HEK293 (cell line): Measurements from ENCODE around the gene MAGEF1.
A peak's percentile ranks its signal among the peaks of the same experiment; 100 is the strongest.

Experiments
- CTCF ChIA-PET: fragments of 350-600 bp; formaldehyde crosslinking; extraction: SDS; loops from one replicate; lab custom pipeline; 2021; ENCODE audit warnings: antibody characterized with exemption; lab: Yijun Ruan, JAX
- POLR2A ChIA-PET: fragments of 300-600 bp; formaldehyde crosslinking; extraction: SDS; loops from one replicate; lab custom pipeline; 2020; ENCODE audit warnings: antibody characterized with exemption, inconsistent platforms; lab: Yijun Ruan, JAX
- H3K27ac ChIP-seq: fragments of 200-500 bp; sonication (Bioruptor generic); 2 replicates; pipeline ENCODE4 v1.5.1; 2014; ENCODE audit warnings: low read depth, low read length, control low read depth, inconsistent platforms; ENCODE audit errors: extremely low read depth
- H3K36me3 ChIP-seq, 2 experiments: fragments of 200-500 bp in 1 of 2; sonication (Bioruptor generic) in 1 of 2; 1 replicate in 1 of 2; 2 replicates in 1 of 2; pipeline ENCODE4 v1.5.1; 2014 to 2017; ENCODE audit warnings: inconsistent platforms in 2 of 2, low read length in 2 of 2; ENCODE audit not compliant: control insufficient read depth in 2 of 2, insufficient read depth in 1 of 2
- H3K4me1 ChIP-seq: fragments of 200-500 bp; sonication (Bioruptor generic); 2 replicates; pipeline ENCODE4 v1.5.1; 2014; ENCODE audit warnings: mild to moderate bottlenecking, low read length, inconsistent platforms; ENCODE audit not compliant: control insufficient read depth, insufficient read depth
- H3K4me3 ChIP-seq: 2 replicates; pipeline ENCODE4 v1.5.1; 2011; ENCODE audit warnings: low read depth, mild to moderate bottlenecking, control low read depth, low read length, moderate library complexity
- H3K9me3 ChIP-seq: fragments of 200-500 bp; sonication (Bioruptor generic); 2 replicates; pipeline ENCODE4 v1.5.1; 2014; ENCODE audit warnings: low read depth, low read length, inconsistent platforms; ENCODE audit not compliant: control insufficient read depth, insufficient read depth
- EGR2 ChIP-seq: fragments of 450-650 bp; formaldehyde crosslinking; IDR thresholded peaks from 2 replicates; pipeline ENCODE4 v1.5.1; 2016; ENCODE audit warnings: low read depth, missing biosample characterization, missing genetic modification characterization
- GFI1B ChIP-seq: fragments of 450-650 bp; formaldehyde crosslinking; IDR thresholded peaks from 2 replicates; pipeline ENCODE4 v1.5.1; 2016; ENCODE audit warnings: missing biosample characterization, missing genetic modification characterization
- GLI4 ChIP-seq: fragments of 450-650 bp; formaldehyde crosslinking; IDR thresholded peaks from 2 replicates; pipeline ENCODE4 v1.5.1; 2016; ENCODE audit warnings: missing biosample characterization, missing genetic modification characterization
- OVOL3 ChIP-seq: fragments of 450-650 bp; formaldehyde crosslinking; IDR thresholded peaks from 2 replicates; pipeline ENCODE4 v1.5.1; 2016; ENCODE audit warnings: missing biosample characterization, missing genetic modification characterization
- ZFP3 ChIP-seq: fragments of 450-650 bp; formaldehyde crosslinking; IDR thresholded peaks from 2 replicates; pipeline ENCODE4 v1.5.1; 2016; ENCODE audit warnings: low read depth, missing biosample characterization, missing genetic modification characterization
- ZNF157 ChIP-seq: fragments of 450-650 bp; formaldehyde crosslinking; IDR thresholded peaks from 2 replicates; pipeline ENCODE4 v1.5.1; 2016; ENCODE audit warnings: missing biosample characterization, missing genetic modification characterization
- ZNF23 ChIP-seq: fragments of 450-650 bp; formaldehyde crosslinking; IDR thresholded peaks from 2 replicates; pipeline ENCODE4 v1.5.1; 2016; ENCODE audit warnings: missing biosample characterization, missing genetic modification characterization, borderline replicate concordance
- ZNF350 ChIP-seq: fragments of 450-650 bp; formaldehyde crosslinking; IDR thresholded peaks from 2 replicates; pipeline ENCODE4 v1.5.0; 2017; ENCODE audit warnings: missing biosample characterization, mild to moderate bottlenecking, missing genetic modification characterization
- ZNF426 ChIP-seq: fragments of 450-650 bp; formaldehyde crosslinking; IDR thresholded peaks from 2 replicates; pipeline ENCODE4 v1.5.1; 2017; ENCODE audit warnings: missing biosample characterization, missing genetic modification characterization, mild to moderate bottlenecking, inconsistent platforms, moderate library complexity
- ZNF529 ChIP-seq: fragments of 450-650 bp; formaldehyde crosslinking; IDR thresholded peaks from 2 replicates; pipeline ENCODE4 v1.5.1; 2017; ENCODE audit warnings: missing genetic modification characterization, missing biosample characterization; ENCODE audit not compliant: insufficient replicate concordance
- ZNF585B ChIP-seq: fragments of 450-650 bp; formaldehyde crosslinking; IDR thresholded peaks from 2 replicates; pipeline ENCODE4 v1.5.1; 2016; ENCODE audit warnings: missing biosample characterization, missing genetic modification characterization
- ZNF596 ChIP-seq: fragments of 450-650 bp; IDR thresholded peaks from 2 replicates; pipeline ENCODE4 v1.5.0; 2018; ENCODE audit warnings: missing biosample characterization, mild to moderate bottlenecking, missing genetic modification characterization, moderate library complexity
- ZNF664 ChIP-seq: fragments of 450-650 bp; formaldehyde crosslinking; IDR thresholded peaks from 2 replicates; pipeline ENCODE4 v1.5.1; 2016; ENCODE audit warnings: missing biosample characterization, missing genetic modification characterization
- ZNF677 ChIP-seq: fragments of 450-650 bp; IDR thresholded peaks from 2 replicates; pipeline ENCODE4 v1.5.0; 2018; ENCODE audit warnings: missing biosample characterization, mild to moderate bottlenecking, missing genetic modification characterization, moderate library complexity
- ZNF76 ChIP-seq: fragments of 450-650 bp; formaldehyde crosslinking; IDR thresholded peaks from 2 replicates; pipeline ENCODE4; 2016; ENCODE audit warnings: low read depth, missing biosample characterization, missing genetic modification characterization, borderline replicate concordance
- ZNF768 ChIP-seq: fragments of 450-650 bp; formaldehyde crosslinking; IDR thresholded peaks from 2 replicates; pipeline ENCODE4 v1.5.1; 2018; ENCODE audit warnings: missing biosample characterization, mild to moderate bottlenecking, missing genetic modification characterization
- ZNF791 ChIP-seq: fragments of 450-650 bp; formaldehyde crosslinking; IDR thresholded peaks from 2 replicates; pipeline ENCODE4 v1.5.1; 2016; ENCODE audit warnings: missing biosample characterization, missing genetic modification characterization
- TF ChIP-seq, protein P1 (sequence below): fragments of 450-650 bp; formaldehyde crosslinking; IDR thresholded peaks from 2 replicates; pipeline ENCODE4 v1.5.1; 2016; ENCODE audit warnings: missing biosample characterization, missing genetic modification characterization
- TF ChIP-seq, protein P2 (sequence below): fragments of 450-650 bp; formaldehyde crosslinking; IDR thresholded peaks from 2 replicates; pipeline ENCODE4 v1.5.1; 2016; ENCODE audit warnings: missing biosample characterization, missing genetic modification characterization
- TF ChIP-seq, protein P3 (sequence below): fragments of 450-650 bp; formaldehyde crosslinking; IDR thresholded peaks from 2 replicates; pipeline ENCODE4 v1.5.1; 2016; ENCODE audit warnings: missing biosample characterization, missing genetic modification characterization
- TF ChIP-seq, protein P4 (sequence below): fragments of 450-650 bp; formaldehyde crosslinking; IDR thresholded peaks from 2 replicates; pipeline ENCODE4 v1.5.1; 2016; ENCODE audit warnings: missing biosample characterization, missing genetic modification characterization, low read depth
- TF ChIP-seq, protein P5 (sequence below): fragments of 450-650 bp; formaldehyde crosslinking; IDR thresholded peaks from 2 replicates; pipeline ENCODE4 v1.5.1; 2016; ENCODE audit warnings: missing biosample characterization, missing genetic modification characterization

Gene MAGEF1

DNA sequence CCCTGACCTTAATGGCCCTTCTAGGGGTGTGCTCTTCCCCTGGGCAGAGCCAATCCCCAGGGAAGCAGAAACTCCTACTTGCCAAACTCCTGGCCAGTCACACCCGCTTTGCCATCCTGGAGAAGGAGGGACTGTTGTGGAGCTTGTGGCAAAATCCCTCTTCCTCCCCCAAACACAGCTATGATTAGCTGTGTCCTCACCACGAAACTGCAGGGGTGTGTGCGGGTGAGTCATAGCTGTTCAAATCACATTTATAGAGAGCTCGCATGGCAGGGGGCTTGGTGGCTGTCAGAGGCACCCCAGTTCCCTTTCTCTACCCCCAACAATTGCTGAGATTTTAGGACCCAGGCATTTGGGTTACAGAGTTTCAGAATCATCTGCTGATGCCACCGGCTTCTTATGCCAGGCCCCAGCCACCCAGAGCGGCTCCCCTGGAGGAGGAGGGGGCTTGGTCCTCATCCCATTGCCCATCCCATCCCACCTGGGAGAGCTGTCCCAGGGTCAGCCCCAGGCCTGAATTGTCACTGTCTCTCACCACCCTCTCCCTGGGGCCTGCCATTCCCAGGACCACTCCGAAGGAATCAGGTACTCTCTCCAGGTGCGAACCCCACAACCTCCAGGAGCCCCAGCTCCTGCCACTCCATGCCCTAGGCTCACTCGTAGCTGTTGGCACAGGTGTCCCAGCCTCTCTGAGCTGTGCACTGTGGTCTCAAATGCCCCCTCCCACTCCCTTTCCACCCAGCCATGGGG is 28.8 kb upstream of the MAGEF1 start (continued):
- TF ChIP-seq, protein P1, sequence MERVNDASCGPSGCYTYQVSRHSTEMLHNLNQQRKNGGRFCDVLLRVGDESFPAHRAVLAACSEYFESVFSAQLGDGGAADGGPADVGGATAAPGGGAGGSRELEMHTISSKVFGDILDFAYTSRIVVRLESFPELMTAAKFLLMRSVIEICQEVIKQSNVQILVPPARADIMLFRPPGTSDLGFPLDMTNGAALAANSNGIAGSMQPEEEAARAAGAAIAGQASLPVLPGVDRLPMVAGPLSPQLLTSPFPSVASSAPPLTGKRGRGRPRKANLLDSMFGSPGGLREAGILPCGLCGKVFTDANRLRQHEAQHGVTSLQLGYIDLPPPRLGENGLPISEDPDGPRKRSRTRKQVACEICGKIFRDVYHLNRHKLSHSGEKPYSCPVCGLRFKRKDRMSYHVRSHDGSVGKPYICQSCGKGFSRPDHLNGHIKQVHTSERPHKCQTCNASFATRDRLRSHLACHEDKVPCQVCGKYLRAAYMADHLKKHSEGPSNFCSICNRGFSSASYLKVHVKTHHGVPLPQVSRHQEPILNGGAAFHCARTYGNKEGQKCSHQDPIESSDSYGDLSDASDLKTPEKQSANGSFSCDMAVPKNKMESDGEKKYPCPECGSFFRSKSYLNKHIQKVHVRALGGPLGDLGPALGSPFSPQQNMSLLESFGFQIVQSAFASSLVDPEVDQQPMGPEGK: peak; percentile 37; the same call in 1 of the 2 replicates
- TF ChIP-seq ZNF768 (tag by site-specific recombination): no peak
- TF ChIP-seq, all 188 proteins: peak for 24

DNA sequence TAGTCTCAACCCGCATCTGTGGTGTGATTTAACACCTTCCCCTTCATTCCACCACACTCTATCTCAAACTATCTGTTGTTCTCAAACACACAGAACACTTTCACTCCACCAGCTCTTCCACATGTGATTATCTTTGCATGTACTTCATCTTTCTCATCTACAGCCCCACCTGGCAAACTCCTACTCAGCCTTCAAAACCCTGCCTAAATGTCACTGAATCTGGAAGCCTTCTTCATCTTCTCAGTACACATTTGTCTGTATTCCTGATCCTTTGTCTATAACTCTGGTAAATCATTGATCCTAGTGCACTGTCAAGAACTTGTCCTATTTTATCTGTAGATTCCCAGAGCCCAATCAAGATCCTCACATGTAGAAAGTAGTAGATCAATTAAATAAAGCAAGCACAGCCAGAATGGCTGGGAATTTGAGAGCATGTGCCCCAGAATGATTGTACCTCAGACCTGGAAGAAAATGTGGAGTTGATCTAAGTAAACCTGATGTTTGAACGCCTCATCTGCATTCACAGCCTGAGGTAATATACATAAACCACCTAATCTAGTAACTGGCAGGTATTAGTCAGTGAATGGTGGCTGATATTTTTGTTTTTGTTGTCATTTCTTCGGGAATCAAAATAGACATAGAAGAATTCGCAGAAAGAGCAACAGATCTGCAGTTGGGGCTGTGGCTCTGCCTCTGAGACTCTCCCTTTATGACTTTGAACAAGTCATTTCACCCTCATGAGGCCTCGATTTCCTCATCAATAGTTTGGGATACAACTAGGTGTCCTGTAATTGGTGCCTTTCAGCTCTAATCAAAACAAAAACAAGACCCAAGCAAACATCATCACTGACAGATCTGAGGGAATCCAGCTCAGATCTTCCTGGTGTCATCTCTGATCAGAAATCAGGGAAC is 28.0 kb upstream of the MAGEF1 start:
- H3K27ac ChIP-seq: no peak overlapping the region
- no peaks in the 10 kb centered on the region for H3K9me3 ChIP-seq
- no peak overlapping the region for H3K4me3 ChIP-seq
- H3K36me3 ChIP-seq: no peaks in the 10 kb centered on the region
- ChIA-PET CTCF (interaction anchor here (0.6 to 0.7 kb wide), 2 partner anchors 178 to 179 kb away, joined by 3 read pairs; partner anchors contain the start of gene EPHB3), POLR2A (no interaction called here)
- no peaks in the 10 kb centered on the region for H3K4me1 ChIP-seq
- TF ChIP-seq EGR2: no peak
- peak; percentile 97 for TF ChIP-seq ZFP3
- TF ChIP-seq ZNF664 (tag by site-specific recombination): peak; percentile 89

DNA sequence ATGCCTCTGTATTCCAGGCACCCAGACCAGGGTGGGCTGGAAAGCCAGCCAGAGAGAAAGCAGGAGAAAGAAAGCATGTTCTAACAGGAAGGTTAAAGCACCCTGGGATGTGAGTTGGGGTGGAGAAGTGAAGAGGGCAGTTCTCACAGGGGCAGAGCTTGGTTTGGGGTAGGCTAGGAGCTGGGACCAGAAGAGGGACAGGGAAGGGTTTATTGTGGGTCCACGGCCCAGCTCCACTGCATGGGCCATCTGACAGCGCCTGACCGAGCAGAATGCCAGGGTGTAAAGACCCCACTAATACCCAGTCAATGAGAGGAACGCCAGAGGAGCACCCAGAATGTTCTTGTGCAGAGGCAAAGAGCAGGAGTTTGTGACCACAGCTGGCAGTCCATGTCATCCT is 27.1 kb upstream of the MAGEF1 start:
- Histone ChIP-seq H3K36me3 (no peaks in the 10 kb centered on the region), H3K4me1 (no peaks in the 10 kb centered on the region), H3K4me3 (no peak overlapping the region), H3K27ac (no peak overlapping the region)
- POLR2A ChIA-PET: no interaction called here
- CTCF ChIA-PET: interaction anchor here (0.7 kb wide), 1 partner anchor 178 kb away, joined by 3 read pairs; the partner anchor contains the start of gene EPHB3
- TF ChIP-seq ZNF76 (tag by site-specific recombination) (no peak), GFI1B (tag by site-specific recombination) (no peak), ZNF23 (no peak), GLI4 (tag by site-specific recombination) (no peak), OVOL3 (tag by site-specific recombination) (no peak), ZNF677 (tag by site-specific recombination) (no peak), ZNF426 (tag by site-specific recombination) (no peak), ZNF791 (tag by site-specific recombination) (no peak), ZNF529 (tag by site-specific recombination) (no peak), ZNF585B (tag by site-specific recombination) (no peak), ZNF350 (tag by site-specific recombination) (no peak), ZNF157 (tag by site-specific recombination) (no peak), ZNF596 (tag by site-specific recombination) (no peak)
- TF ChIP-seq, protein P2, sequence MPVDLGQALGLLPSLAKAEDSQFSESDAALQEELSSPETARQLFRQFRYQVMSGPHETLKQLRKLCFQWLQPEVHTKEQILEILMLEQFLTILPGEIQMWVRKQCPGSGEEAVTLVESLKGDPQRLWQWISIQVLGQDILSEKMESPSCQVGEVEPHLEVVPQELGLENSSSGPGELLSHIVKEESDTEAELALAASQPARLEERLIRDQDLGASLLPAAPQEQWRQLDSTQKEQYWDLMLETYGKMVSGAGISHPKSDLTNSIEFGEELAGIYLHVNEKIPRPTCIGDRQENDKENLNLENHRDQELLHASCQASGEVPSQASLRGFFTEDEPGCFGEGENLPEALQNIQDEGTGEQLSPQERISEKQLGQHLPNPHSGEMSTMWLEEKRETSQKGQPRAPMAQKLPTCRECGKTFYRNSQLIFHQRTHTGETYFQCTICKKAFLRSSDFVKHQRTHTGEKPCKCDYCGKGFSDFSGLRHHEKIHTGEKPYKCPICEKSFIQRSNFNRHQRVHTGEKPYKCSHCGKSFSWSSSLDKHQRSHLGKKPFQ (tag by site-specific recombination): no peak
- TF ChIP-seq, protein P3, sequence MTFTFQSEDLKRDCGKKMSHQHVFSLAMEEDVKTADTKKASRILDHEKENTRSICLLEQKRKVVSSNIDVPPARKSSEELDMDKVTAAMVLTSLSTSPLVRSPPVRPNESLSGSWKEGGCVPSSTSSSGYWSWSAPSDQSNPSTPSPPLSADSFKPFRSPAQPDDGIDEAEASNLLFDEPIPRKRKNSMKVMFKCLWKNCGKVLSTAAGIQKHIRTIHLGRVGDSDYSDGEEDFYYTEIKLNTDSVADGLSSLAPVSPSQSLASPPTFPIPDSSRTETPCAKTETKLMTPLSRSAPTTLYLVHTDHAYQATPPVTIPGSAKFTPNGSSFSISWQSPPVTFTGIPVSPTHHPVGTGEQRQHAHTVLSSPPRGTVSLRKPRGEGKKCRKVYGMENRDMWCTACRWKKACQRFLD (tag by site-specific recombination): no peak
- TF ChIP-seq, protein P4, sequence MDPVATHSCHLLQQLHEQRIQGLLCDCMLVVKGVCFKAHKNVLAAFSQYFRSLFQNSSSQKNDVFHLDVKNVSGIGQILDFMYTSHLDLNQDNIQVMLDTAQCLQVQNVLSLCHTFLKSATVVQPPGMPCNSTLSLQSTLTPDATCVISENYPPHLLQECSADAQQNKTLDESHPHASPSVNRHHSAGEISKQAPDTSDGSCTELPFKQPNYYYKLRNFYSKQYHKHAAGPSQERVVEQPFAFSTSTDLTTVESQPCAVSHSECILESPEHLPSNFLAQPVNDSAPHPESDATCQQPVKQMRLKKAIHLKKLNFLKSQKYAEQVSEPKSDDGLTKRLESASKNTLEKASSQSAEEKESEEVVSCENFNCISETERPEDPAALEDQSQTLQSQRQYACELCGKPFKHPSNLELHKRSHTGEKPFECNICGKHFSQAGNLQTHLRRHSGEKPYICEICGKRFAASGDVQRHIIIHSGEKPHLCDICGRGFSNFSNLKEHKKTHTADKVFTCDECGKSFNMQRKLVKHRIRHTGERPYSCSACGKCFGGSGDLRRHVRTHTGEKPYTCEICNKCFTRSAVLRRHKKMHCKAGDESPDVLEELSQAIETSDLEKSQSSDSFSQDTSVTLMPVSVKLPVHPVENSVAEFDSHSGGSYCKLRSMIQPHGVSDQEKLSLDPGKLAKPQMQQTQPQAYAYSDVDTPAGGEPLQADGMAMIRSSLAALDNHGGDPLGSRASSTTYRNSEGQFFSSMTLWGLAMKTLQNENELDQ (tag by site-specific recombination): no peak
- TF ChIP-seq, protein P5, sequence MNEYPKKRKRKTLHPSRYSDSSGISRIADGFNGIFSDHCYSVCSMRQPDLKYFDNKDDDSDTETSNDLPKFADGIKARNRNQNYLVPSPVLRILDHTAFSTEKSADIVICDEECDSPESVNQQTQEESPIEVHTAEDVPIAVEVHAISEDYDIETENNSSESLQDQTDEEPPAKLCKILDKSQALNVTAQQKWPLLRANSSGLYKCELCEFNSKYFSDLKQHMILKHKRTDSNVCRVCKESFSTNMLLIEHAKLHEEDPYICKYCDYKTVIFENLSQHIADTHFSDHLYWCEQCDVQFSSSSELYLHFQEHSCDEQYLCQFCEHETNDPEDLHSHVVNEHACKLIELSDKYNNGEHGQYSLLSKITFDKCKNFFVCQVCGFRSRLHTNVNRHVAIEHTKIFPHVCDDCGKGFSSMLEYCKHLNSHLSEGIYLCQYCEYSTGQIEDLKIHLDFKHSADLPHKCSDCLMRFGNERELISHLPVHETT (tag by site-specific recombination): no peak
- TF ChIP-seq, all 188 proteins: peak for 0
- no peaks in the 10 kb centered on the region for H3K9me3 ChIP-seq
